Activated CD4-positive, alpha-beta memory T cell treated with anti-CD3 and anti-CD28 coated beads, Interleukin-2, amount 10 ng/mL, durations not matched to agents 7 days and 5 days (primary cell): ENCODE data around the gene PCDHB6. TPM values are rescaled to one million over a fixed set of nuclear protein-coding genes. Genes with fewer than 3 reads are reported as not detected.
"Not testable (repeated sequence)": the region's sequence is repeated elsewhere in the genome, so short reads cannot be mapped to it uniquely, and the experiment has no call there.

Experiments
- CTCF ChIA-PET: fragments of 350-600 bp; sonication (Branson Sonifier 250); formaldehyde crosslinking; loops from one replicate; lab custom pipeline; 2021; ENCODE audit warnings: antibody characterized with exemption, inconsistent platforms; lab: Charles Lee
- POLR2A ChIA-PET: fragments of 350-600 bp; sonication (Branson Sonifier 250); formaldehyde crosslinking; loops from one replicate; lab custom pipeline; 2021; ENCODE audit warnings: antibody characterized with exemption; lab: Charles Lee
- DNase-seq: peaks from one replicate; pipeline ENCODE4 v3.0.0-alpha.2; 2020
- H3K27ac Mint-ChIP-seq: one replicate; pipeline ENCODE4 v1.8.0; 2021; ENCODE audit warnings: mild to moderate bottlenecking, mixed read lengths
- H3K27me3 Mint-ChIP-seq: one replicate; pipeline ENCODE4 v1.8.0; 2021; ENCODE audit warnings: mixed read lengths
- H3K36me3 Mint-ChIP-seq: one replicate; pipeline ENCODE4 v1.8.0; 2021; ENCODE audit warnings: low read depth, mixed read lengths
- H3K4me1 Mint-ChIP-seq: one replicate; pipeline ENCODE4 v1.8.0; 2021; ENCODE audit warnings: mixed read lengths
- H3K4me3 Mint-ChIP-seq: one replicate; pipeline ENCODE4 v1.8.0; 2021; ENCODE audit warnings: mild to moderate bottlenecking, mixed read lengths
- H3K9me3 Mint-ChIP-seq: one replicate; pipeline ENCODE4 v1.8.0; 2021; ENCODE audit warnings: mixed read lengths
- total RNA-seq, 2 experiments: library from RNA; stranded (reverse); gene quantifications; one replicate each; pipeline ENCODE4 v1.2.3, GENCODE V29; 2021

The PCDHB6 gene
- total RNA-seq, 2 experiments from 2014 or later: not detected

GRCh38 chr5:141137346-141137745, 12.5 kb upstream of the PCDHB6 start:
- CTCF ChIA-PET, POLR2A ChIA-PET, DNase-seq, H3K27me3 Mint-ChIP-seq, H3K4me1 Mint-ChIP-seq, H3K27ac Mint-ChIP-seq, H3K4me3 Mint-ChIP-seq, H3K36me3 Mint-ChIP-seq: not testable (repeated sequence)
- peaks cover 15% of the 10 kb centered on the region for H3K9me3 Mint-ChIP-seq

DNA sequence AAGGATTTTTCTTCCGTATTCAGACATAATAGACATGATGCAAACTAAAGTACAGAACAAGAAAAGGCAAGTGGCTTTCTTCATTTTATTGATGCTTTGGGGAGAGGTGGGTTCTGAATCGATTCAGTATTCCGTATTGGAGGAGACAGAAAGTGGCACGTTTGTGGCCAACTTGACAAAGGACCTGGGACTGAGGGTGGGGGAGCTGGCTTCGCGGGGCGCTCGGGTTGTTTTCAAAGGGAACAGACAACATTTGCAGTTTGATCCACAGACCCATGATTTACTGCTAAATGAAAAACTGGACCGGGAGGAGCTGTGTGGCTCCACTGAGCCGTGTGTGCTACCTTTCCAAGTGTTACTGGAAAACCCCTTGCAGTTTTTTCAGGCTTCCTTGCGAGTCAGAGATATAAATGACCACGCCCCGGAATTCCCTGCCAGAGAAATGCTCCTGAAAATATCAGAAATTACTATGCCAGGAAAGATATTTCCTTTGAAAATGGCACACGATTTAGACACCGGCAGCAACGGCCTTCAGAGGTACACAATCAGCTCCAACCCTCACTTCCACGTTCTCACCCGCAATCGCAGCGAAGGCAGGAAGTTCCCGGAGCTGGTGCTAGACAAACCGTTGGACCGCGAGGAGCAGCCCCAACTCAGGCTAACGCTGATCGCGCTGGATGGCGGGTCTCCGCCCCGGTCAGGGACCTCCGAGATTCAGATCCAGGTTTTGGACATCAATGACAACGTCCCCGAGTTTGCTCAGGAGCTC, 551 bp downstream of the PCDHB6 start:
- POLR2A ChIA-PET: no interaction called here
- DNase-seq: no peak
- CTCF ChIA-PET: interaction anchor here (0.9 kb wide), 1 partner anchor 33 kb away, joined by 3 read pairs; no protein-coding TSS in a partner anchor
- H3K27me3 Mint-ChIP-seq: peaks cover 6% of the 10 kb centered on the region
- peaks cover 7% of the 10 kb centered on the region for H3K36me3 Mint-ChIP-seq
- H3K4me3 Mint-ChIP-seq: no peak overlapping the region
- no peaks in the 10 kb centered on the region for H3K4me1 Mint-ChIP-seq
- no peak overlapping the region for H3K27ac Mint-ChIP-seq
- peaks cover 13% of the 10 kb centered on the region for H3K9me3 Mint-ChIP-seq

- Mint-ChIP-seq H3K4me1 (no peaks in the 10 kb centered on the region), H3K9me3 (peaks cover 13% of the 10 kb centered on the region), H3K27me3 (peaks cover 6% of the 10 kb centered on the region), H3K36me3 (peaks cover 7% of the 10 kb centered on the region), H3K27ac (no peak overlapping the region), H3K4me3 (no peak overlapping the region)
- CTCF ChIA-PET: no interaction called here
- POLR2A ChIA-PET: no interaction called here
- DNase-seq: no peak
Measured at GRCh38 chr5:141150993-141151325, 1.1 kb downstream of the PCDHB6 start.

- H3K4me3 Mint-ChIP-seq, H3K27ac Mint-ChIP-seq, CTCF ChIA-PET: not testable (repeated sequence)
Measured at GRCh38 chr5:141151632-141152031, 1.8 kb downstream of the PCDHB6 start.

DNA sequence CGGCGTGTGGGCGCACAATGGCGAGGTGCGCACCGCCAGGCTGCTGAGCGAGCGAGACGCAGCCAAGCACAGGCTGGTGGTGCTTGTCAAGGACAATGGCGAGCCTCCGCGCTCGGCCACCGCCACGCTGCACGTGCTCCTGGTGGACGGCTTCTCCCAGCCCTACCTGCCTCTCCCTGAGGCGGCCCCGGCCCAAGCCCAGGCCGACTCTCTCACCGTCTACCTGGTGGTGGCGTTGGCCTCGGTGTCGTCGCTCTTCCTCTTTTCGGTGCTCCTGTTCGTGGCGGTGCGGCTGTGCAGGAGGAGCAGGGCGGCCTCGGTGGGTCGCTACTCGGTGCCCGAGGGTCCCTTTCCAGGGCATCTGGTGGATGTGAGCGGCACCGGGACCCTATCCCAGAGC, 2.2 kb downstream of the PCDHB6 start:
- H3K4me1 Mint-ChIP-seq, H3K27me3 Mint-ChIP-seq, CTCF ChIA-PET, POLR2A ChIA-PET, H3K36me3 Mint-ChIP-seq, DNase-seq, H3K27ac Mint-ChIP-seq, H3K4me3 Mint-ChIP-seq: not testable (repeated sequence)
- H3K9me3 Mint-ChIP-seq: peaks cover 15% of the 10 kb centered on the region

More at GRCh38 chr5:141151632-141152031, 1.8 kb downstream of the PCDHB6 start:
- H3K36me3 Mint-ChIP-seq, POLR2A ChIA-PET, H3K27me3 Mint-ChIP-seq, DNase-seq, H3K4me1 Mint-ChIP-seq: not testable (repeated sequence)
- H3K9me3 Mint-ChIP-seq: peaks cover 13% of the 10 kb centered on the region

DNA sequence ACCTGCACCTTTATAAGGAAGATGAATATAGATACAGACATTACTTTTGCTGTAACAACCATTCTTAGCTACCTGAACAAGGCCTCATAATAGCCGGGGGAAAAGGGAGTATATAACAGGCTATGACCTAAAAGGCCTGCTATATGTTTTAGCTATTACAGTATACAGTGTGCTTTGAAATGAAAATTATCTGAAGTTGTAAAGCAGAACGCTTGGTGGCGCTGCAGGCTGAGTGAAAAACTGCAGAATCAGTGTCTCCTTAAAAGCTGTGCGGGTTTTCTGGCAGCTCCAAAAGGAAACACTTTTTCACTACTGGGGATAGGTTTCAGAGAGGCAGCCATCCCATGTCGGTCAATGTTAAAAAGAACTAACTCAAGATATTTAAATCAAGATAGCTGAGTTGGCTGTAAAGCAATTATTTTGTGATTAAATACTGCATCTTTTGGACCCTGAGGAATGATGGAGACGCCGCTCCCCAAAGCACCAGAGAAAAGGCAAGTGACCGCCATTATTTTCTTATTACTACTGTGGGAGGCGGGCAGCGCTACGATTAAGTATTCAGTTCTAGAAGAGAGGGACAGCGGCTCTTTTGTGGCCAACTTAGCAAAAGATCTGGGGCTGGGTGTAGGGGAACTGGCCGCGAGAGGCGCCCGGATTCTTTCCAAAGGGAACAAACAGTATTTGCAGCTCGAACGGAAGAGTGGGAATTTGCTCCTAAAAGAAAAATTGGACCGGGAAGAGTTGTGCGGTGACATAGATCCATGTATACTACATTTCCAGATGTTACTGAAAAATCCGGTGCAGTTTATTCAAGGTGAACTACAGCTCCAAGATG, 5.9 kb downstream of the PCDHB6 start:
- Mint-ChIP-seq H3K4me1 (no peaks in the 10 kb centered on the region), H3K4me3 (no peak overlapping the region), H3K9me3 (peaks cover 13% of the 10 kb centered on the region), H3K36me3 (peaks cover 2% of the 10 kb centered on the region), H3K27me3 (no peaks in the 10 kb centered on the region), H3K27ac (no peak overlapping the region)
- DNase-seq: no peak
- CTCF ChIA-PET: no interaction called here
- POLR2A ChIA-PET: no interaction called here

GRCh38 chr5:141157356-141157755, 7.5 kb downstream of the PCDHB6 start:
- CTCF ChIA-PET, H3K36me3 Mint-ChIP-seq, H3K27ac Mint-ChIP-seq, POLR2A ChIA-PET, H3K27me3 Mint-ChIP-seq, DNase-seq, H3K9me3 Mint-ChIP-seq, H3K4me1 Mint-ChIP-seq, H3K4me3 Mint-ChIP-seq: not testable (repeated sequence)

DNA sequence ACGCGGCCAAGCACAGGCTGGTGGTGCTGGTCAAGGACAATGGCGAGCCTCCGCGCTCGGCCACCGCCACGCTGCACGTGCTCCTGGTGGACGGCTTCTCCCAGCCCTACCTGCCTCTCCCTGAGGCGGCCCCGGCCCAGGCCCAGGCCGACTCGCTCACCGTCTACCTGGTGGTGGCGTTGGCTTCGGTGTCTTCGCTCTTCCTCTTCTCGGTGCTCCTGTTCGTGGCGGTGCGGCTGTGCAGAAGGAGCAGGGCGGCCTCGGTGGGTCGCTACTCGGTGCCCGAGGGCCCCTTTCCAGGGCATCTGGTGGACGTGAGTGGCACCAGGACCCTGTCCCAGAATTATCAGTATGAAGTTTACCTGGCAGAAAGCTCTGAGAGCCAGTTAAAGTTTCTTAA, 8.0 kb downstream of the PCDHB6 start:
- H3K27me3 Mint-ChIP-seq, H3K4me3 Mint-ChIP-seq, CTCF ChIA-PET, H3K9me3 Mint-ChIP-seq, DNase-seq, H3K27ac Mint-ChIP-seq, POLR2A ChIA-PET, H3K4me1 Mint-ChIP-seq, H3K36me3 Mint-ChIP-seq: not testable (repeated sequence)

- DNase-seq: no peak
- CTCF ChIA-PET: no interaction called here
- peaks cover 11% of the 10 kb centered on the region for H3K9me3 Mint-ChIP-seq
Measured at GRCh38 chr5:141172381-141173204, 22.7 kb downstream of the PCDHB6 start, which contains the start of gene PCDHB7. Gene PCDHB7 (plus strand): TSS chr5:141172644. CDS start chr5:141172836, 192 bp downstream.

GRCh38 chr5:141174291-141175104, 24.6 kb downstream of the PCDHB6 start:
- H3K27ac Mint-ChIP-seq, H3K4me3 Mint-ChIP-seq, H3K36me3 Mint-ChIP-seq, H3K4me1 Mint-ChIP-seq, H3K27me3 Mint-ChIP-seq, CTCF ChIA-PET, POLR2A ChIA-PET, DNase-seq: not testable (repeated sequence)
- H3K9me3 Mint-ChIP-seq: peaks cover 11% of the 10 kb centered on the region

More at GRCh38 chr5:141172381-141173204, 22.7 kb downstream of the PCDHB6 start, which contains the start of gene PCDHB7:
- Mint-ChIP-seq H3K27ac (no peak within 1 kb of the TSS), H3K4me1 (no peaks in the 10 kb centered on the region), H3K27me3 (no peaks in the 10 kb centered on the region), H3K36me3 (no peaks in the 10 kb centered on the region), H3K4me3 (no peak within 1 kb of the TSS)
- POLR2A ChIA-PET: no interaction called here

DNA sequence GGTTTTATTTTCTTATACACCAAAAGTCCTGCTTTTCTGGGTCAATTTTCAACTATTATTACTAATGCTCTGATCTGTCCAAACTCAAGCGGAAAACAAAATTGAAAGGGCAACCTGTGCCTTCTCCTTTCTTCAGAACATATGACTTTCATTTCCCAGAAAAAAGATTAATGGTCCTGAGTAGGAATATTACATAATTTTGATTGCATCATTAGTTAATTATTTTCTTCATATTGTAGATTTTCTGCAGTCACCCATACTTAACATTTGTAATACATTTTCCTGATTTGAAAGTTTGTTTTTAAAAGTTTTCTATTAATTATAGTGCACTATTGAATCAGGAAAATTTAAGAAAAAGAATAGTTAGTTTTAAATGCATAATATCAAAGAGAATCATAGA, 26.1 kb downstream of the PCDHB6 start:
- no peak for DNase-seq
- peaks cover 13% of the 10 kb centered on the region for H3K9me3 Mint-ChIP-seq
- no peaks in the 10 kb centered on the region for H3K27me3 Mint-ChIP-seq
- H3K4me3 Mint-ChIP-seq: no peak overlapping the region
- H3K36me3 Mint-ChIP-seq: no peaks in the 10 kb centered on the region
- H3K27ac Mint-ChIP-seq: no peak overlapping the region
- CTCF ChIA-PET: no interaction called here
- POLR2A ChIA-PET: no interaction called here
- no peaks in the 10 kb centered on the region for H3K4me1 Mint-ChIP-seq

GRCh38 chr5:141177577-141178191, 27.8 kb downstream of the PCDHB6 start, which contains the start of gene PCDHB8:
Gene PCDHB8 (plus strand): TSS chr5:141177790. CDS start chr5:141178035, 245 bp downstream.
- H3K27me3 Mint-ChIP-seq, H3K36me3 Mint-ChIP-seq, POLR2A ChIA-PET, H3K27ac Mint-ChIP-seq, DNase-seq, H3K4me1 Mint-ChIP-seq, H3K4me3 Mint-ChIP-seq: not testable (repeated sequence)
- peaks cover 15% of the 10 kb centered on the region for H3K9me3 Mint-ChIP-seq
- CTCF ChIA-PET: interaction anchor here (0.5 to 0.8 kb wide), 2 partner anchors 14 to 70 kb away, joined by 3 to 4 read pairs; partner anchors contain the start of gene PCDHB10
